ENCODE data around the gene TERT. TPM values are rescaled to one million over a fixed set of nuclear protein-coding genes. Genes with fewer than 3 reads are reported as not detected.
A peak's percentile ranks its signal among the peaks of the same experiment; 100 is the strongest.

The TERT gene
- total and polyA plus RNA-seq, 2 of the 13 experiments (the other 11 are each of a cell fraction or from before 2014, with no cell fraction given) = 4.3 to 5.9 TPM

DNA sequence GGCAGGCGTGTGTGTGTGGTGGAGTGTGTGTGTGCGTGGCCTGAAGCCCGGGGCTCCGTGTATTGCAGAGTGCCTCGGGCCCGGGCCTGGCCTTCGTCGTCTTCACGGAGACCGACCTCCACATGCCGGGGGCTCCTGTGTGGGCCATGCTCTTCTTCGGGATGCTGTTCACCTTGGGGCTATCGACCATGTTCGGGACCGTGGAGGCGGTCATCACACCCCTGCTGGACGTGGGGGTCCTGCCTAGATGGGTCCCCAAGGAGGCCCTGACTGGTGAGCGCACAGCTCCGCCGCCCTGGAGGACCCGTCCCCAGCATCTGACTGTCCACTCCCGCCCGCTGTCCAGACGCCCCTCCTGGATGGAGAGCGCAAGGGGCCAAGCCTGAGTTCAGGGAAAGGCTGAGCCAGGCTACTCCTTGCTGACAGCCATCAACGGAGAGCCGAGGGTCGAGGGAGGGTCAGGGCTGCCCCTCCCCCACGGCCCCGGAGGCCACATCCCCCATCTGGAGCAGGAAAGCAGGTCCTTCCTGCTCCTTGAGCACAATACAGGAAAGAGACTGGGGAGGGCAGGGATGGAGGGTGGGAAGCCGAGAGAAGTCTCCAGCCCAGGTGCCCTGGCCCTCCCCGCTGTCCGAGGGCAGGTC lies 51.3 kb downstream of the TERT start (continued):
- no peak for TF ChIP-seq ZBTB38 (CRISPR knock-in tag; IDR thresholded peaks at IDR 0.05)
- no peak for TF ChIP-seq POGZ (CRISPR knock-in tag; IDR thresholded peaks at IDR 0.05)
- no peak for TF ChIP-seq ZNF569 (CRISPR knock-in tag; IDR thresholded peaks at IDR 0.05; ENCODE audit: borderline replicate concordance)
- no peak for TF ChIP-seq ZMYM2 (CRISPR knock-in tag; IDR thresholded peaks at IDR 0.05)
- TF ChIP-seq TEAD3 (CRISPR knock-in tag; optimal IDR thresholded peaks at IDR 0.05; ENCODE audit: borderline replicate concordance) = no peak
- no peak for TF ChIP-seq KLF15 (CRISPR knock-in tag; IDR thresholded peaks at IDR 0.05; ENCODE audit: borderline replicate concordance)
- TF ChIP-seq MBNL3 (CRISPR knock-in tag; conservative IDR thresholded peaks at IDR 0.05) = no peak
- TF ChIP-seq GTF3A (CRISPR knock-in tag; conservative IDR thresholded peaks at IDR 0.05) = no peak

DNA sequence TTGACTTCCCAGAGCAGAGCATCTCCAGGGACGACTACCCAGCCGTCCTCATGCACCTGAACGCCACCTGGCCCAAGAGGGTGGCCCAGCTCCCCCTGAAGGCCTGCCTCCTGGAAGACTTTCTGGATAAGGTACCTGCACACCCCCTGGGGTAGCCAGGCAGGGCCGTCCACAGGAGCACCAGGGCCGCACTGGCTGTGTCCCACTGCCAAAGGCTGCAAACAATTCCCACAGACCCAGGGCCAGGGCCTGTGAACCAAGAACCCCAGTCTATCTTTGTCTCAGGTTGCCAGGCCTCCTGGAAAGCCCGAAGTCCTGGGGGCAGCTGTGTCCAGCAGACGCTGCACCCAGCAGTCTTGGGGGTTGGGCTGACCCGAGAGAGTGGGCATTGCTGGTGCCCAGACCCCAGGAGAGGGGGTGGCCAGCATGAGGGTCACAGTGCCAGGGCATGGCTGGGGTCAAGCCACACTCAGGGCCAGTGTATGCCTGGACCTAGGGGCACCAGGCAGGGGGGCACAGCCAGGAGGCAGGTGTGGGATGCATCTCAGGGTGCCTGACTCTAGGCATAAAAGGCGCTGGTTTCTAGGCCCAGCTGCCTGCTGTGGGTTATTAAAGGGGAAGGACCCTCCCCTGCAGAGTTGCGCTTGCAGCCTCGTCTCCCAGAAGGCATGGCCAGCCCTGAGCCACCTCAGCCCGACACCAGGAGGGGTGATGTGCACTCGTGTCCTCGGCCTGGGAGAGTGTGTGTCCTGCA lies 52.0 kb downstream of the TERT start:
- WGBS (ENCODE audit: low lambda C conversion rate) = 4% methylated on average over 5 of the region's 14 CpGs
- H3K27me3 ChIP-seq (ENCODE audit: control insufficient read depth in 1 of 2, insufficient read depth in 2 of 2, low read length in 2 of 2) = peaks cover 11 to 62% of the 10 kb centered on the region in 2 experiments

More for the DNA sequence above, 52.0 kb downstream of the TERT start:
- in situ Hi-C loops (cut with HindIII; ENCODE audit: extremely low pct_ligation_motif_present, low pct_unique_long_range_greater_than_20kb) (no loop called here), intact Hi-C loops (cut with micrococcal nuclease; ENCODE audit: unreplicated experiment) (no loop called here)
- no peak overlapping the region for H3K9ac ChIP-seq (ENCODE audit: insufficient read depth, low read depth, low read length)
- H3K9me3 ChIP-seq (ENCODE audit: low read length) = no peaks in the 10 kb centered on the region
- DNase-seq (ENCODE audit: low spot score) = no peak
- TF ChIP-seq, protein P1, sequence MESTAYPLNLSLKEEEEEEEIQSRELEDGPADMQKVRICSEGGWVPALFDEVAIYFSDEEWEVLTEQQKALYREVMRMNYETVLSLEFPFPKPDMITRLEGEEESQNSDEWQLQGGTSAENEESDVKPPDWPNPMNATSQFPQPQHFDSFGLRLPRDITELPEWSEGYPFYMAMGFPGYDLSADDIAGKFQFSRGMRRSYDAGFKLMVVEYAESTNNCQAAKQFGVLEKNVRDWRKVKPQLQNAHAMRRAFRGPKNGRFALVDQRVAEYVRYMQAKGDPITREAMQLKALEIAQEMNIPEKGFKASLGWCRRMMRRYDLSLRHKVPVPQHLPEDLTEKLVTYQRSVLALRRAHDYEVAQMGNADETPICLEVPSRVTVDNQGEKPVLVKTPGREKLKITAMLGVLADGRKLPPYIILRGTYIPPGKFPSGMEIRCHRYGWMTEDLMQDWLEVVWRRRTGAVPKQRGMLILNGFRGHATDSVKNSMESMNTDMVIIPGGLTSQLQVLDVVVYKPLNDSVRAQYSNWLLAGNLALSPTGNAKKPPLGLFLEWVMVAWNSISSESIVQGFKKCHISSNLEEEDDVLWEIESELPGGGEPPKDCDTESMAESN (CRISPR knock-in tag; conservative IDR thresholded peaks at IDR 0.05) = no peak
- TF ChIP-seq THAP7 (CRISPR knock-in tag; IDR thresholded peaks at IDR 0.05) (no peak), EZH2 (conservative IDR thresholded peaks at IDR 0.05; ENCODE audit: low read depth, low read length) (0 out of 2 replicates have a peak, but pooled peaks have one; percentile 8), ZNF558 (CRISPR knock-in tag; IDR thresholded peaks at IDR 0.05; ENCODE audit: borderline replicate concordance) (no peak), MYNN (CRISPR knock-in tag; IDR thresholded peaks at IDR 0.05; ENCODE audit: low read depth) (no peak), TP53 (CRISPR knock-in tag; conservative IDR thresholded peaks at IDR 0.05) (no peak), CBX1 (IDR thresholded peaks at IDR 0.05; ENCODE audit: low read depth) (no peak)
- TF ChIP-seq, protein P2, sequence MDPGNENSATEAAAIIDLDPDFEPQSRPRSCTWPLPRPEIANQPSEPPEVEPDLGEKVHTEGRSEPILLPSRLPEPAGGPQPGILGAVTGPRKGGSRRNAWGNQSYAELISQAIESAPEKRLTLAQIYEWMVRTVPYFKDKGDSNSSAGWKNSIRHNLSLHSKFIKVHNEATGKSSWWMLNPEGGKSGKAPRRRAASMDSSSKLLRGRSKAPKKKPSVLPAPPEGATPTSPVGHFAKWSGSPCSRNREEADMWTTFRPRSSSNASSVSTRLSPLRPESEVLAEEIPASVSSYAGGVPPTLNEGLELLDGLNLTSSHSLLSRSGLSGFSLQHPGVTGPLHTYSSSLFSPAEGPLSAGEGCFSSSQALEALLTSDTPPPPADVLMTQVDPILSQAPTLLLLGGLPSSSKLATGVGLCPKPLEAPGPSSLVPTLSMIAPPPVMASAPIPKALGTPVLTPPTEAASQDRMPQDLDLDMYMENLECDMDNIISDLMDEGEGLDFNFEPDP (CRISPR knock-in tag; conservative IDR thresholded peaks at IDR 0.05) = no peak
- no peaks in the 10 kb centered on the region for H3K36me3 ChIP-seq (replicated peaks in 1 of 2; ENCODE audit: control insufficient read depth in 1 of 2, insufficient read depth in 2 of 2, low read length in 2 of 2)
- no peak overlapping the region for H2AFZ ChIP-seq (ENCODE audit: low read length)
- no peak overlapping the region for H3K27ac ChIP-seq (ENCODE audit: extremely low read length, insufficient read depth, low read length)
- no peak overlapping the region for H3K4me2 ChIP-seq (ENCODE audit: low read depth, low read length)
- peaks cover 3% of the 10 kb centered on the region; the same call in 1 of the 2 replicates for H3K4me1 ChIP-seq (ENCODE audit: insufficient read depth, low read length)
- H3K4me3 ChIP-seq (replicated peaks in 1 of 3; ENCODE audit: insufficient read depth in 1 of 3, low read depth in 2 of 3, low read length in 3 of 3) = no peak overlapping the region
- ATAC-seq = no peak
- POLR2A ChIA-PET = no interaction called here
- H3K79me2 ChIP-seq (ENCODE audit: insufficient read depth, low read length) = no peaks in the 10 kb centered on the region
- no TSS peak for BruUV-seq (replicated peaks)
- no peak for FAIRE-seq
- H4K20me1 ChIP-seq (ENCODE audit: insufficient read depth, low read length) = peaks cover 7% of the 10 kb centered on the region; the same call in 1 of the 2 replicates
- CTCF ChIA-PET (ENCODE audit: low intra/inter-chr PET ratio, low total read pairs) = no interaction called here

Measured in HepG2 (cell line).